GM23338 (cell line): ENCODE results near the gene DAGLA. TPM values are rescaled to one million over a fixed set of nuclear protein-coding genes. Genes with fewer than 3 reads are reported as not detected.

Source experiments
- ATAC-seq: fragments of 200-7000 bp; cut with Tn5 transposase; 3 replicates; pipeline ENCODE4 v1.9.1; 2020
- DNase-seq: peaks from one replicate; pipeline ENCODE4 v3.0.0-alpha.2; 2015; ENCODE audit warnings: low spot score
- H2AFZ ChIP-seq: fragments of 200-600 bp; sonication (generic); 2 replicates; pipeline ENCODE4 v1.8.0; 2016; ENCODE audit warnings: antibody characterized with exemption, mild to moderate bottlenecking, moderate library complexity
- H3F3A ChIP-seq: fragments of 200-600 bp; sonication (generic); replicated peaks from 2 replicates; pipeline ENCODE4 v1.8.0; 2017; ENCODE audit warnings: antibody characterized with exemption, mixed run types, low read depth
- H3K27ac ChIP-seq: fragments of 200-600 bp; sonication (generic); 2 replicates; pipeline ENCODE4 v1.6.1; 2016; ENCODE audit warnings: low read depth
- H3K27me3 ChIP-seq: fragments of 200-600 bp; sonication (generic); 2 replicates; pipeline ENCODE4 v1.8.0; 2016; ENCODE audit warnings: mild to moderate bottlenecking, mixed run types, moderate library complexity; ENCODE audit not compliant: insufficient read depth
- H3K36me3 ChIP-seq: fragments of 200-600 bp; sonication (generic); 2 replicates; pipeline ENCODE4 v1.8.0; 2016; ENCODE audit warnings: mild to moderate bottlenecking; ENCODE audit not compliant: insufficient read depth
- H3K4me1 ChIP-seq: fragments of 200-600 bp; sonication (generic); 2 replicates; pipeline ENCODE4 v1.8.0; 2016; ENCODE audit warnings: mild to moderate bottlenecking, moderate library complexity; ENCODE audit not compliant: insufficient read depth
- H3K4me2 ChIP-seq: fragments of 200-600 bp; sonication (generic); 2 replicates; pipeline ENCODE4 v1.7.1; 2017; ENCODE audit warnings: mixed run types
- H3K4me3 ChIP-seq: fragments of 200-600 bp; sonication (generic); 2 replicates; pipeline ENCODE4 v1.6.1; 2016; ENCODE audit warnings: mixed run types
- H3K79me2 ChIP-seq: fragments of 200-600 bp; sonication (generic); replicated peaks from 2 replicates; pipeline ENCODE4 v1.8.0; 2017; ENCODE audit warnings: mild to moderate bottlenecking; ENCODE audit not compliant: insufficient read depth
- H3K9me2 ChIP-seq: fragments of 200-600 bp; sonication (generic); 2 replicates; pipeline ENCODE4 v1.8.0; 2017; ENCODE audit not compliant: insufficient read depth
- H4K20me1 ChIP-seq: fragments of 200-600 bp; sonication (generic); replicated peaks from 2 replicates; pipeline ENCODE4 v1.8.0; 2017; ENCODE audit warnings: mild to moderate bottlenecking; ENCODE audit not compliant: insufficient read depth
- H3K27ac Mint-ChIP-seq: 2 replicates; pipeline ENCODE4 v1.8.0; 2020; ENCODE audit warnings: inconsistent platforms, mild to moderate bottlenecking, moderate library complexity, mixed read lengths
- H3K27me3 Mint-ChIP-seq: 3 replicates; pipeline ENCODE4 v1.8.0; 2022; ENCODE audit warnings: low read depth, mild to moderate bottlenecking, moderate library complexity, mixed read lengths, inconsistent platforms; ENCODE audit not compliant: insufficient read depth, poor library complexity
- H3K36me3 Mint-ChIP-seq: 3 replicates; pipeline ENCODE4 v1.8.0; 2021; ENCODE audit warnings: low read depth, mild to moderate bottlenecking, inconsistent platforms, moderate library complexity, mixed read lengths
- H3K4me1 Mint-ChIP-seq: 3 replicates; pipeline ENCODE4 v1.8.0; 2020; ENCODE audit warnings: mild to moderate bottlenecking, inconsistent platforms, mixed read lengths
- H3K4me3 Mint-ChIP-seq: 3 replicates; pipeline ENCODE4 v1.8.0; 2021; ENCODE audit warnings: moderate library complexity, mild to moderate bottlenecking, inconsistent platforms, mixed read lengths
- H3K9me3 Mint-ChIP-seq: 3 replicates; pipeline ENCODE4 v1.8.0; 2020; ENCODE audit warnings: moderate library complexity, mild to moderate bottlenecking, inconsistent platforms, mixed read lengths
- CREB1 ChIP-seq: fragments of 250-450 bp; sonication (Bioruptor Pico); IDR thresholded peaks from 2 replicates; pipeline ENCODE4 v1.5.0; 2020; ENCODE audit warnings: low read depth, mild to moderate bottlenecking, moderate library complexity
- NANOG ChIP-seq: IDR thresholded peaks from 2 replicates; pipeline ENCODE4 v1.6.1; 2016; ENCODE audit warnings: antibody characterized with exemption, borderline replicate concordance
- POLR2AphosphoS5 ChIP-seq: IDR thresholded peaks from 2 replicates; pipeline ENCODE4 v1.6.1; 2016; ENCODE audit warnings: antibody characterized with exemption, low read depth
- STAT1 ChIP-seq: IDR thresholded peaks from one replicate; pipeline ENCODE4 v1.6.1; 2016; ENCODE audit warnings: antibody characterized with exemption; ENCODE audit not compliant: unreplicated experiment
- ZNF114 ChIP-seq: fragments of 250-450 bp; sonication (Bioruptor Pico); IDR thresholded peaks from 2 replicates; pipeline ENCODE4 v1.5.0; 2020; ENCODE audit warnings: mild to moderate bottlenecking, moderate library complexity
- polyA plus RNA-seq: library from polyadenylated mRNA; unstranded; fragments of >200 nt; fragmentation: Nextera tagmentation; extraction: Ambion mirVana; gene quantifications from 2 replicates; pipeline ENCODE4 v1.2.1, GENCODE V29; 2016
- total RNA-seq: library from RNA; depleted of rRNA; stranded (reverse); fragments of >200 nt; shearing (Covaris generic); gene quantifications from 2 replicates; pipeline ENCODE4 v1.2.3, GENCODE V29; 2014
- TF ChIP-seq, protein P1 (sequence below): IDR thresholded peaks from 2 replicates; pipeline ENCODE4 v1.6.1; 2016; ENCODE audit warnings: antibody characterized with exemption
- TF ChIP-seq, protein P2 (sequence below): IDR thresholded peaks from one replicate; pipeline ENCODE4 v1.6.1; 2018; ENCODE audit warnings: antibody characterized with exemption; ENCODE audit not compliant: unreplicated experiment

The DAGLA gene
- total and polyA plus RNA-seq, 2 experiments from 2014 or later = 0.55 to 2.5 TPM

DNA sequence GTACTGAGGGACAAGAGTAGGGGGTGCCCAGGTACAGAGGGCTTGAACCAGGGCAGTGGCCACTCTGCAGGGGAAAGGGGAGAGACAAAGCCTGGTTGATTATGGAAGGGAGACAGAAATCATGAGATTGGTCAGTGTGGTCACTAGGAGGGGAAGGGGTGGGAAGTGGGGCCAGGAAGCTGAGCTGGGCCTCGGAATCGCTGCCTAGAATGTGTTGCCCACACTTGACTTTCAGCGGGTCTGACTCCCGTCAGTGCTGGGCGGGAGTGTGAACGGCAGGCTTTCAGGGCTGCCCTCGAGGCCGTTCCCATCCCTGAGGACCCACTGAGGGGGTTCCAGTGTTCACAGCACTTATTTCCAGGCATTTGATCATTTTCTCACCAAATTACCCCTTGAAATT is 5.9 kb downstream of the DAGLA start:
- Histone ChIP-seq H3K36me3 (no peaks in the 10 kb centered on the region), H3K4me3 (no peak overlapping the region), H3K27ac (no peak overlapping the region), H3K27me3 (peaks cover 7% of the 10 kb centered on the region), H4K20me1 (no peaks in the 10 kb centered on the region), H2AFZ (no peak overlapping the region), H3K4me1 (peaks cover 7% of the 10 kb centered on the region; the same call in 1 of the 2 replicates), H3K79me2 (no peaks in the 10 kb centered on the region), H3F3A (no peaks in the 10 kb centered on the region), H3K9me2 (no peaks in the 10 kb centered on the region), H3K4me2 (no peak overlapping the region)
- H3K4me1 Mint-ChIP-seq = peaks cover 15% of the 10 kb centered on the region
- ATAC-seq (no peak), DNase-seq (no peak)
- no peaks in the 10 kb centered on the region for H3K36me3 Mint-ChIP-seq
- no peak overlapping the region for H3K27ac Mint-ChIP-seq
- H3K4me3 Mint-ChIP-seq = no peak overlapping the region
- no peaks in the 10 kb centered on the region for H3K9me3 Mint-ChIP-seq
- H3K27me3 Mint-ChIP-seq = peaks cover 10% of the 10 kb centered on the region
- TF ChIP-seq CREB1 = no peak
- TF ChIP-seq ZNF114 (CRISPR knock-in tag) = no peak

DNA sequence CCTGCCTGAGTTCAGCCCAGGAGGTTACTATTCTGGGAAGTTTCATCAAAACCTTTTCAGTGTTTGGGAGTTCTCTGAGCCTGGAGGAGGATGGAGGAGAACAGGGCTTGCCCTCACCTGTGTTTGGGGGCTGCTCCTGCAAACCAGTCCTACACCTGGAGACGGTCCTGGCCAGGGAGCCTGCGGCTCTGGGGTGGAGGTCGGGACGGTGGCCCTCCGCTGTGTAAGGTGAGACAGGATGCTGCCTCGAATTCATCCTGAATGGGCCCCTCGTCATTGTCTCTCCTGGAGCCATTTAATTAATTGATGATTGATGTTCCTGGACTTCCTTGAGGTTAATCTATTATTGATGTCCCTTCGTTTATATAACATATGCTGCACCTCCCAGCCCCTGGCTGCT is 6.3 kb downstream of the DAGLA start:
- DNase-seq = no peak
- H3K79me2 ChIP-seq = no peaks in the 10 kb centered on the region
- TF ChIP-seq CREB1 (no peak), ZNF114 (CRISPR knock-in tag) (no peak), NANOG (no peak), POLR2AphosphoS5 (no peak)
- TF ChIP-seq, protein P1, sequence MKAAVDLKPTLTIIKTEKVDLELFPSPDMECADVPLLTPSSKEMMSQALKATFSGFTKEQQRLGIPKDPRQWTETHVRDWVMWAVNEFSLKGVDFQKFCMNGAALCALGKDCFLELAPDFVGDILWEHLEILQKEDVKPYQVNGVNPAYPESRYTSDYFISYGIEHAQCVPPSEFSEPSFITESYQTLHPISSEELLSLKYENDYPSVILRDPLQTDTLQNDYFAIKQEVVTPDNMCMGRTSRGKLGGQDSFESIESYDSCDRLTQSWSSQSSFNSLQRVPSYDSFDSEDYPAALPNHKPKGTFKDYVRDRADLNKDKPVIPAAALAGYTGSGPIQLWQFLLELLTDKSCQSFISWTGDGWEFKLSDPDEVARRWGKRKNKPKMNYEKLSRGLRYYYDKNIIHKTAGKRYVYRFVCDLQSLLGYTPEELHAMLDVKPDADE = no peak
- TF ChIP-seq, protein P2, sequence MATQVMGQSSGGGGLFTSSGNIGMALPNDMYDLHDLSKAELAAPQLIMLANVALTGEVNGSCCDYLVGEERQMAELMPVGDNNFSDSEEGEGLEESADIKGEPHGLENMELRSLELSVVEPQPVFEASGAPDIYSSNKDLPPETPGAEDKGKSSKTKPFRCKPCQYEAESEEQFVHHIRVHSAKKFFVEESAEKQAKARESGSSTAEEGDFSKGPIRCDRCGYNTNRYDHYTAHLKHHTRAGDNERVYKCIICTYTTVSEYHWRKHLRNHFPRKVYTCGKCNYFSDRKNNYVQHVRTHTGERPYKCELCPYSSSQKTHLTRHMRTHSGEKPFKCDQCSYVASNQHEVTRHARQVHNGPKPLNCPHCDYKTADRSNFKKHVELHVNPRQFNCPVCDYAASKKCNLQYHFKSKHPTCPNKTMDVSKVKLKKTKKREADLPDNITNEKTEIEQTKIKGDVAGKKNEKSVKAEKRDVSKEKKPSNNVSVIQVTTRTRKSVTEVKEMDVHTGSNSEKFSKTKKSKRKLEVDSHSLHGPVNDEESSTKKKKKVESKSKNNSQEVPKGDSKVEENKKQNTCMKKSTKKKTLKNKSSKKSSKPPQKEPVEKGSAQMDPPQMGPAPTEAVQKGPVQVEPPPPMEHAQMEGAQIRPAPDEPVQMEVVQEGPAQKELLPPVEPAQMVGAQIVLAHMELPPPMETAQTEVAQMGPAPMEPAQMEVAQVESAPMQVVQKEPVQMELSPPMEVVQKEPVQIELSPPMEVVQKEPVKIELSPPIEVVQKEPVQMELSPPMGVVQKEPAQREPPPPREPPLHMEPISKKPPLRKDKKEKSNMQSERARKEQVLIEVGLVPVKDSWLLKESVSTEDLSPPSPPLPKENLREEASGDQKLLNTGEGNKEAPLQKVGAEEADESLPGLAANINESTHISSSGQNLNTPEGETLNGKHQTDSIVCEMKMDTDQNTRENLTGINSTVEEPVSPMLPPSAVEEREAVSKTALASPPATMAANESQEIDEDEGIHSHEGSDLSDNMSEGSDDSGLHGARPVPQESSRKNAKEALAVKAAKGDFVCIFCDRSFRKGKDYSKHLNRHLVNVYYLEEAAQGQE = no peak
- H3K4me3 ChIP-seq = no peak overlapping the region
- H3K27ac ChIP-seq = no peak overlapping the region
- Mint-ChIP-seq H3K36me3 (no peaks in the 10 kb centered on the region), H3K27me3 (peaks cover 9% of the 10 kb centered on the region), H3K27ac (no peak overlapping the region), H3K9me3 (no peaks in the 10 kb centered on the region), H3K4me3 (no peak overlapping the region), H3K4me1 (peaks cover 19% of the 10 kb centered on the region)
- H4K20me1 ChIP-seq = no peaks in the 10 kb centered on the region
- H3K4me1 ChIP-seq = peaks cover 11% of the 10 kb centered on the region; the same call in 1 of the 2 replicates
- H2AFZ ChIP-seq = no peak overlapping the region
- H3K4me2 ChIP-seq = no peak overlapping the region
- H3K9me2 ChIP-seq = no peaks in the 10 kb centered on the region
- peaks cover 3% of the 10 kb centered on the region; the same call in 1 of the 2 replicates for H3K27me3 ChIP-seq
- no peaks in the 10 kb centered on the region for H3F3A ChIP-seq
- no peaks in the 10 kb centered on the region for H3K36me3 ChIP-seq
- no peak for ATAC-seq

DNA sequence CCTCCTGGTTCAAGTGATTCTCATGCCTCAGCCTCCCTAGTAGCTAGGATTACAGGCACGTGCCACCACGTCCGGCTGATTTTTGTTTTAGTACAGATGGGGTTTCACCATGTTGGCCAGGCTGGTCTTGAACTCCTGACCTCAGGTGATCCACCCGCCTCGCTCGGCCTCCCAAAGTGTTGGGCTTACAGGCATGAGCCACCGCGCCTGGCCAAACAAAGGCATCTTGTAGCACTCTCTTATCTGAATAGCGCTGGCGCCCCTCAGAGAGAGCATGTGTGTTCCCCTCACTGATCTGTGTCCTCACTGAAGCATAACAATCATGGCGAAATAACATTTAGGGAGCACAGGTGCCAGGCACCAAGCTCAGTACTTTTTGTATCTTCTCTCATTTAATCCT is 7.2 kb downstream of the DAGLA start:
- Histone ChIP-seq H3K27me3 (no peaks in the 10 kb centered on the region), H3K27ac (no peak overlapping the region), H3F3A (no peaks in the 10 kb centered on the region), H3K79me2 (no peaks in the 10 kb centered on the region), H3K9me2 (no peaks in the 10 kb centered on the region), H4K20me1 (no peaks in the 10 kb centered on the region), H3K4me2 (no peak overlapping the region), H3K36me3 (no peaks in the 10 kb centered on the region), H2AFZ (no peak overlapping the region), H3K4me1 (peaks cover 14% of the 10 kb centered on the region; the same call in 1 of the 2 replicates), H3K4me3 (no peak overlapping the region)
- H3K27ac Mint-ChIP-seq = no peak overlapping the region
- no peak overlapping the region for H3K4me3 Mint-ChIP-seq
- DNase-seq = no peak
- H3K9me3 Mint-ChIP-seq = no peaks in the 10 kb centered on the region
- TF ChIP-seq, protein P1 = no peak
- TF ChIP-seq STAT1 = no peak
- TF ChIP-seq, protein P2 = no peak
- no peaks in the 10 kb centered on the region for H3K36me3 Mint-ChIP-seq
- peaks cover 11% of the 10 kb centered on the region for H3K27me3 Mint-ChIP-seq
- no peak for ATAC-seq
- H3K4me1 Mint-ChIP-seq = peaks cover 24% of the 10 kb centered on the region
